SK-N-MC (cell line): ENCODE results near the gene FKBP5.
"Not testable (repeated sequence)": the region's sequence is repeated elsewhere in the genome, so short reads cannot be mapped to it uniquely, and the experiment has no call there.

Source experiments
- DNase-seq: peaks from one replicate; pipeline ENCODE4 v3.0.0-alpha.2; 2011; ENCODE audit warnings: low read depth, low spot score
- H3K27ac ChIP-seq: fragments of 200-600 bp; sonication (generic); 2 replicates; pipeline ENCODE4 v1.5.1; 2016; ENCODE audit warnings: mixed run types
- H3K36me3 ChIP-seq: fragments of 200-600 bp; sonication (generic); 2 replicates; pipeline ENCODE4 v1.6.1; 2017; ENCODE audit warnings: antibody characterized with exemption, low read length, mixed read lengths; ENCODE audit not compliant: insufficient read depth
- H3K4me3 ChIP-seq: fragments of 200-600 bp; sonication (generic); 2 replicates; pipeline ENCODE4 v1.5.1; 2016
- H3K9ac ChIP-seq: fragments of 200-600 bp; sonication (generic); 2 replicates; pipeline ENCODE4 v1.8.0; 2017; ENCODE audit warnings: mixed run types, mixed read lengths; ENCODE audit not compliant: insufficient read length
- H3K9me3 ChIP-seq: fragments of 200-600 bp; sonication (generic); 2 replicates; pipeline ENCODE4 v1.6.1; 2017; ENCODE audit warnings: low read depth, mild to moderate bottlenecking, antibody characterized with exemption, low read length, moderate library complexity, mixed read lengths
- EZH2 ChIP-seq: fragments of 200-600 bp; sonication (generic); IDR thresholded peaks from one replicate; pipeline ENCODE4 v1.6.1; 2017; ENCODE audit warnings: antibody characterized with exemption
- FOXP2 ChIP-seq: optimal IDR thresholded peaks from 2 replicates; pipeline ENCODE3; 2011; ENCODE audit warnings: mild to moderate bottlenecking, moderate library complexity; ENCODE audit not compliant: insufficient read depth; ENCODE audit errors: extremely low read length, control extremely low read depth
- POLR2AphosphoS5 ChIP-seq: IDR thresholded peaks from 2 replicates; pipeline ENCODE4 v1.6.1; 2012; ENCODE audit warnings: mild to moderate bottlenecking, low read depth, low read length, borderline replicate concordance

Gene FKBP5

GRCh38 chr6:35698858-35699257 is 10.1 kb upstream of the FKBP5 start:
- Histone ChIP-seq H3K36me3 (no peaks in the 10 kb centered on the region), H3K9me3 (no peaks in the 10 kb centered on the region), H3K27ac (no peak overlapping the region), H3K4me3 (no peak overlapping the region), H3K9ac (no peak overlapping the region)
- TF ChIP-seq EZH2 (no peak), FOXP2 (no peak), POLR2AphosphoS5 (no peak)
- DNase-seq, result no peak

GRCh38 chr6:35698430-35698829 is 9.7 kb upstream of the FKBP5 start:
- not testable (repeated sequence) for H3K36me3 ChIP-seq, H3K27ac ChIP-seq, H3K9ac ChIP-seq, H3K9me3 ChIP-seq, DNase-seq, H3K4me3 ChIP-seq

GRCh38 chr6:35694462-35694861 is 5.7 kb upstream of the FKBP5 start:
- H3K36me3 ChIP-seq, result no peaks in the 10 kb centered on the region
- H3K9ac ChIP-seq, result no peak overlapping the region
- no peaks in the 10 kb centered on the region for H3K9me3 ChIP-seq
- TF ChIP-seq FOXP2, result no peak
- no peak for TF ChIP-seq POLR2AphosphoS5
- no peak for TF ChIP-seq EZH2
- no peak for DNase-seq
- H3K4me3 ChIP-seq, result no peak overlapping the region
- H3K27ac ChIP-seq, result no peak overlapping the region

GRCh38 chr6:35691027-35691824 is 2.5 kb upstream of the FKBP5 start:
- Histone ChIP-seq H3K27ac (no peak overlapping the region), H3K36me3 (no peaks in the 10 kb centered on the region), H3K4me3 (no peak overlapping the region), H3K9me3 (no peaks in the 10 kb centered on the region), H3K9ac (no peak overlapping the region)
- TF ChIP-seq FOXP2 (no peak), EZH2 (no peak), POLR2AphosphoS5 (no peak)
- no peak for DNase-seq

- TF ChIP-seq POLR2AphosphoS5 (no peak), FOXP2 (no peak), EZH2 (no peak)
- DNase-seq, result no peak
- Histone ChIP-seq H3K36me3 (no peaks in the 10 kb centered on the region), H3K9me3 (no peaks in the 10 kb centered on the region), H3K9ac (no peak overlapping the region), H3K4me3 (no peak overlapping the region), H3K27ac (no peak overlapping the region)
Observed at GRCh38 chr6:35690484-35690883, 1.8 kb upstream of the FKBP5 start.

- DNase-seq, H3K36me3 ChIP-seq, H3K9me3 ChIP-seq, H3K27ac ChIP-seq, H3K9ac ChIP-seq, H3K4me3 ChIP-seq: not testable (repeated sequence)
Observed at GRCh38 chr6:35690006-35690405, 1.3 kb upstream of the FKBP5 start.

- Histone ChIP-seq H3K9ac (peak overlapping the region; percentile 80), H3K27ac (peak overlapping the region; percentile 42; the same call in 1 of the 2 replicates), H3K36me3 (no peaks in the 10 kb centered on the region), H3K4me3 (peak overlapping the region; percentile 98), H3K9me3 (no peaks in the 10 kb centered on the region)
- TF ChIP-seq FOXP2 (no peak), EZH2 (no peak), POLR2AphosphoS5 (no peak)
- no peak for DNase-seq
Observed at GRCh38 chr6:35687658-35688604, 784 bp downstream of the FKBP5 start.

- H3K9me3 ChIP-seq, result no peaks in the 10 kb centered on the region
- no peak for DNase-seq
- TF ChIP-seq FOXP2 (no peak), POLR2AphosphoS5 (no peak), EZH2 (no peak)
- H3K9ac ChIP-seq, result peak overlapping the region; percentile 80
- H3K36me3 ChIP-seq, result no peaks in the 10 kb centered on the region
- peak overlapping the region; percentile 98 for H3K4me3 ChIP-seq
- H3K27ac ChIP-seq, result peak overlapping the region; percentile 42; the same call in 1 of the 2 replicates
Observed at GRCh38 chr6:35686873-35687555, 1.7 kb downstream of the FKBP5 start.
